ENCODE measurements around the gene OSBPL5.

Gene OSBPL5

GRCh38 chr11:3096909-3097530, 68.1 kb downstream of the OSBPL5 start:
- DNase-seq: no peak

GRCh38 chr11:3095712-3096361, 69.3 kb downstream of the OSBPL5 start:
- no peak for DNase-seq

GRCh38 chr11:3094223-3094824, 70.8 kb downstream of the OSBPL5 start:
- no peak for DNase-seq

GRCh38 chr11:3093281-3094191, 71.6 kb downstream of the OSBPL5 start:
- no peak for DNase-seq

GRCh38 chr11:3092603-3093141, 72.4 kb downstream of the OSBPL5 start:
- DNase-seq: no peak

- DNase-seq: peak; percentile 80
Observed at GRCh38 chr11:3091846-3092602, 73.1 kb downstream of the OSBPL5 start.

- DNase-seq: no peak
Observed at GRCh38 chr11:3091081-3091845, 73.8 kb downstream of the OSBPL5 start.

- DNase-seq: no peak
Observed at GRCh38 chr11:3090096-3090901, 74.8 kb downstream of the OSBPL5 start.

GRCh38 chr11:3089236-3090061, 75.7 kb downstream of the OSBPL5 start:
- no peak for DNase-seq

GRCh38 chr11:3088806-3089205, 76.3 kb downstream of the OSBPL5 start:
- no peak for DNase-seq

GRCh38 chr11:3087821-3088800, 77.0 kb downstream of the OSBPL5 start:
- DNase-seq: no peak

GRCh38 chr11:3087373-3087772, 77.7 kb downstream of the OSBPL5 start:
- DNase-seq: no peak

GRCh38 chr11:3086671-3087150, 78.4 kb downstream of the OSBPL5 start:
- no peak for DNase-seq

- no peak for DNase-seq
Observed at GRCh38 chr11:3086114-3086513, 79.0 kb downstream of the OSBPL5 start.

GRCh38 chr11:3085052-3085451, 80.1 kb downstream of the OSBPL5 start:
- no peak for DNase-seq

- DNase-seq: no peak
Observed at GRCh38 chr11:3083321-3083720, 81.8 kb downstream of the OSBPL5 start.

- no peak for DNase-seq
Observed at GRCh38 chr11:3081386-3081751, 83.7 kb downstream of the OSBPL5 start.

GRCh38 chr11:3080733-3081385, 84.3 kb downstream of the OSBPL5 start:
- no peak for DNase-seq

Measured in activated T-cell treated with anti-CD3 and anti-CD28 coated beads, Interleukin-2, amount 50 U/mL, for 1 hour (primary cell).